ENCODE data around the gene MAP3K6. TPM values are rescaled to one million over a fixed set of nuclear protein-coding genes. Genes with fewer than 3 reads are reported as not detected.

Gene MAP3K6
- total and polyA plus RNA-seq, 2 of the 4 experiments (the other 2 are of a cell fraction) = 4.8 to 15.9 TPM

- Histone ChIP-seq H2BK20ac (ENCODE audit: low read depth, low read length) (no peak overlapping the region), H2BK120ac (ENCODE audit: low read depth, low read length) (no peak overlapping the region), H3K14ac (replicated peaks; ENCODE audit: low read depth, low read length) (no peak overlapping the region), H2AK5ac (ENCODE audit: low read depth, low read length) (no peak overlapping the region), H2AFZ (replicated peaks; ENCODE audit: low read length, poor library complexity) (no peak overlapping the region), H3K4ac (ENCODE audit: low read depth, low read length) (no peak overlapping the region), H3K9ac (ENCODE audit: low read depth, low read length) (no peak overlapping the region), H3K27me3 (ENCODE audit: control insufficient read depth, insufficient read depth, low read length) (no peaks in the 10 kb centered on the region), H3K27ac (ENCODE audit: insufficient read depth, low read length) (no peak overlapping the region), H3K56ac (ENCODE audit: extremely low read depth, insufficient read depth, low read length) (no peak overlapping the region), H3K79me1 (ENCODE audit: low read depth in 1 of 2, low read length in 2 of 2) (no peaks in the 10 kb centered on the region), H3K4me3 (ENCODE audit: insufficient read depth, low read depth, low read length) (no peak overlapping the region), H3K18ac (ENCODE audit: low read depth, low read length) (no peak overlapping the region), H4K20me1 (ENCODE audit: insufficient read depth, low read length) (no peaks in the 10 kb centered on the region), H2BK15ac (ENCODE audit: low read depth, low read length) (no peak overlapping the region), H3K36me3 (ENCODE audit: control insufficient read depth, insufficient read depth, low read length) (peaks cover 32% of the 10 kb centered on the region), H3K9me1 (ENCODE audit: insufficient read depth, low read length) (no peaks in the 10 kb centered on the region), H4K5ac (ENCODE audit: low read depth, low read length) (no peak overlapping the region), H2BK5ac (ENCODE audit: low read depth, low read length, poor library complexity, severe bottlenecking) (no peak overlapping the region), H3K23ac (ENCODE audit: low read depth, low read length) (no peak overlapping the region), H3K4me1 (ENCODE audit: control insufficient read depth, insufficient read depth, low read length) (no peaks in the 10 kb centered on the region), H4K8ac (ENCODE audit: low read depth in 2 of 2, low read length in 2 of 2) (no peak overlapping the region), H2AK9ac (replicated peaks; ENCODE audit: low read depth, low read length, poor library complexity) (no peak overlapping the region), H3K9me3 (ENCODE audit: control insufficient read depth, insufficient read depth, low read length) (no peaks in the 10 kb centered on the region), H4K91ac (ENCODE audit: insufficient read depth, low read depth, low read length) (no peak overlapping the region), H3K4me2 (ENCODE audit: low read depth, low read length) (no peak overlapping the region)
- ATAC-seq (ENCODE audit: low read depth) (no peak), DNase-seq (no peak)
- in situ Hi-C loops (cut with MboI; ENCODE audit: low sequenced_read_pairs) = no loop called here
- CTCF ChIA-PET = no interaction called here
- no peak for TF ChIP-seq RAD21 (IDR thresholded peaks at IDR 0.05; ENCODE audit: low read length)
- TF ChIP-seq BHLHE40 (IDR thresholded peaks at IDR 0.05; ENCODE audit: low read depth, low read length) = no peak
- no peak for TF ChIP-seq FOS (IDR thresholded peaks at IDR 0.05; ENCODE audit: low read depth, low read length)
- no peak for TF ChIP-seq RCOR1 (IDR thresholded peaks at IDR 0.05; ENCODE audit: insufficient replicate concordance, low read length)
- no peak for TF ChIP-seq CTCF (conservative IDR thresholded peaks at IDR 0.05; ENCODE audit: low read depth, low read length)
- TF ChIP-seq USF2 (IDR thresholded peaks at IDR 0.05; ENCODE audit: low read depth, low read length) = no peak
- TF ChIP-seq MAFK (IDR thresholded peaks at IDR 0.05; ENCODE audit: low read depth, low read length) = no peak
- TF ChIP-seq POLR2A (IDR thresholded peaks at IDR 0.05; ENCODE audit: low read depth, low read length) = no peak
- TF ChIP-seq CHD1 (IDR thresholded peaks at IDR 0.05; ENCODE audit: low read depth, low read length) = no peak
- TF ChIP-seq NFE2L2 (IDR thresholded peaks at IDR 0.05; ENCODE audit: low read depth, low read length) = no peak
- TF ChIP-seq MAZ (IDR thresholded peaks at IDR 0.05; ENCODE audit: borderline replicate concordance, low read depth, low read length) = no peak
- TF ChIP-seq SMC3 (IDR thresholded peaks at IDR 0.05; ENCODE audit: low read depth, low read length) = no peak
- TF ChIP-seq CEBPB (IDR thresholded peaks at IDR 0.05; ENCODE audit: low read depth, low read length) = no peak
- no peak for TF ChIP-seq MXI1 (IDR thresholded peaks at IDR 0.05; ENCODE audit: borderline replicate concordance, low read depth, low read length)
- no peak for TF ChIP-seq RFX5 (IDR thresholded peaks at IDR 0.05; ENCODE audit: low read depth, low read length)
- no peak for TF ChIP-seq ELK1 (IDR thresholded peaks at IDR 0.05; ENCODE audit: borderline replicate concordance, low read depth, low read length)
- WGBS, 2 experiments (ENCODE audit: extremely low coverage in 2 of 2, insufficient read length in 1 of 2) = 100% methylated on average over 1 of the region's 5 CpGs; no CpG with 5 or more reads in 1 of the 2 experiments
- BruUV-seq (replicated peaks) = no TSS peak
- dilution Hi-C loops (cut with HindIII; ENCODE audit: low sequenced_read_pairs, unreplicated experiment) = no loop called here
- POLR2A ChIA-PET (ENCODE audit: unreplicated experiment) = no interaction called here
- intact Hi-C loops (cut with micrococcal nuclease) = no loop called here
These were observed 11.1 kb downstream of the MAP3K6 start for GRCh38 chr1:27355683-27356082.
